ENCODE results near the gene PIGT. TPM values are rescaled to one million over a fixed set of nuclear protein-coding genes. Genes with fewer than 3 reads are reported as not detected.

Gene PIGT
- total and polyA plus RNA-seq, 9 donors: 30.0 to 172 (median 69.3) TPM

GRCh38 chr20:45373353-45374100 lies 42.4 kb upstream of the PIGT start:
- peaks cover 5% of the 10 kb centered on the region for H3K4me1 ChIP-seq (ENCODE audit: insufficient read depth)
- H3K9me3 ChIP-seq: no peaks in the 10 kb centered on the region
- no peaks in the 10 kb centered on the region for H3K27me3 ChIP-seq
- peak overlapping the region in 1 of 2 donors; percentile 44 for H3K27ac ChIP-seq
- DNase-seq: peak; percentile 80 to 88 (median 87)
- intact Hi-C loops (cut with DNase I): loop anchor here in 3 of 4 donors (5.0 to 10.0 kb wide), 3 partner anchors 44 to 64 kb away; partner anchors contain the start of gene PIGT (in 1 of the 3)
- 8 to 14% (median 12%) methylated on average over 37 to 38 of the region's 38 CpGs for WGBS, 3 donors
- TF ChIP-seq POLR2A (IDR thresholded peaks at IDR 0.05): no peak
- no peak for TF ChIP-seq EP300 (IDR thresholded peaks at IDR 0.05)
- peak; percentile 57 to 79 (median 58) for TF ChIP-seq CTCF (IDR thresholded peaks at IDR 0.05)
- no peaks in the 10 kb centered on the region for H3K36me3 ChIP-seq
- peak overlapping the region; percentile 45 for H3K4me3 ChIP-seq

GRCh38 chr20:45374101-45374467 lies 41.9 kb upstream of the PIGT start:
- DNase-seq: no peak
- 62 to 65% (median 65%) methylated on average over 9 of the region's 9 CpGs for WGBS, 3 donors
- H3K27me3 ChIP-seq: no peaks in the 10 kb centered on the region
- TF ChIP-seq CTCF (IDR thresholded peaks at IDR 0.05) (no peak), EP300 (IDR thresholded peaks at IDR 0.05) (no peak), POLR2A (IDR thresholded peaks at IDR 0.05) (no peak)
- intact Hi-C loops (cut with DNase I): loop anchor here in 3 of 4 donors (5.0 to 10.0 kb wide), 3 partner anchors 43 to 63 kb away; partner anchors contain the start of gene PIGT (in 1 of the 3)
- H3K36me3 ChIP-seq: no peaks in the 10 kb centered on the region
- peaks cover 5% of the 10 kb centered on the region for H3K4me1 ChIP-seq (ENCODE audit: insufficient read depth)
- no peaks in the 10 kb centered on the region for H3K9me3 ChIP-seq
- peak overlapping the region; percentile 45 for H3K4me3 ChIP-seq
- H3K27ac ChIP-seq: no peak overlapping the region

GRCh38 chr20:45374966-45375365 lies 41.0 kb upstream of the PIGT start:
- Histone ChIP-seq H3K4me1 (ENCODE audit: insufficient read depth) (peaks cover 5% of the 10 kb centered on the region), H3K27ac (no peak overlapping the region), H3K36me3 (no peaks in the 10 kb centered on the region), H3K9me3 (no peaks in the 10 kb centered on the region), H3K27me3 (no peaks in the 10 kb centered on the region), H3K4me3 (no peak overlapping the region)
- intact Hi-C loops (cut with DNase I): loop anchor here in 3 of 4 donors (5.0 to 10.0 kb wide), 3 partner anchors 42 to 62 kb away; partner anchors contain the start of gene PIGT (in 1 of the 3)
- no peak for DNase-seq
- TF ChIP-seq EP300 (IDR thresholded peaks at IDR 0.05): no peak
- no peak for TF ChIP-seq POLR2A (IDR thresholded peaks at IDR 0.05)
- WGBS, 3 donors: 93 to 94% (median 93%) methylated on average over 14 of the region's 14 CpGs

- DNase-seq: no peak
- Histone ChIP-seq H3K36me3 (no peaks in the 10 kb centered on the region), H3K9me3 (no peaks in the 10 kb centered on the region), H3K4me3 (no peak overlapping the region), H3K4me1 (ENCODE audit: insufficient read depth) (peaks cover 5% of the 10 kb centered on the region), H3K27ac (no peak overlapping the region), H3K27me3 (no peaks in the 10 kb centered on the region)
- WGBS, 3 donors: 82 to 90% (median 85%) methylated on average over 11 of the region's 11 CpGs
- intact Hi-C loops (cut with DNase I): loop anchor here in 1 of 4 donors (10.0 kb wide), 1 partner anchor 48 kb away; no protein-coding TSS in a partner anchor
- no peak for TF ChIP-seq EP300 (IDR thresholded peaks at IDR 0.05)
- no peak for TF ChIP-seq POLR2A (IDR thresholded peaks at IDR 0.05)
- no peak for TF ChIP-seq CTCF (IDR thresholded peaks at IDR 0.05)
Measured at GRCh38 chr20:45377269-45377668, 38.7 kb upstream of the PIGT start.

- no peak within 1 kb of the TSS for H3K27ac ChIP-seq
- no peaks in the 10 kb centered on the region for H3K36me3 ChIP-seq
- H3K9me3 ChIP-seq: no peaks in the 10 kb centered on the region
- no peaks in the 10 kb centered on the region for H3K4me1 ChIP-seq (ENCODE audit: insufficient read depth)
- TF ChIP-seq POLR2A (IDR thresholded peaks at IDR 0.05): no peak
- no peak for DNase-seq
- H3K27me3 ChIP-seq: no peaks in the 10 kb centered on the region
- 90 to 100% (median 95%) methylated on average over 1 of the region's 1 CpG for WGBS, 3 donors
- intact Hi-C loops (cut with DNase I): loop anchor here in 1 of 4 donors (10.0 kb wide), 1 partner anchor 47 kb away; no protein-coding TSS in a partner anchor
- no peak within 1 kb of the TSS for H3K4me3 ChIP-seq
Measured at GRCh38 chr20:45378191-45378590, 37.8 kb upstream of the PIGT start, which contains the start of gene TP53TG5. Gene TP53TG5, minus strand, starts transcription at chr20:45378325. Its CDS starts 89 bp downstream, at chr20:45378236.
